Right atrium auricular region (tissue), 2 donors: ENCODE measurements around the gene MAP2K5. TPM values are rescaled to one million over a fixed set of nuclear protein-coding genes. Genes with fewer than 3 reads are reported as not detected.
"Not testable (repeated sequence)": the region's sequence is repeated elsewhere in the genome, so short reads cannot be mapped to it uniquely, and the experiment has no call there.

ENCODE experiments used
- DNase-seq: peaks from one replicate; pipeline ENCODE4 v3.0.0-alpha.2; 2019; ENCODE audit warnings: low spot score
- H3K27ac ChIP-seq, 2 donors: fragments of 200-600 bp; sonication (generic); 1 replicate in 1 of 2; 2 replicates in 1 of 2; pipeline ENCODE4 v1.5.1; 2016 to 2019
- H3K27me3 ChIP-seq, 2 donors: fragments of 200-600 bp; sonication (generic); one replicate each; pipeline versions ENCODE4 v1.5.1 to v1.6.0; 2017 to 2019
- H3K36me3 ChIP-seq: fragments of 200-600 bp; sonication (generic); one replicate; pipeline ENCODE4 v1.5.1; 2016
- H3K4me1 ChIP-seq, 2 donors: fragments of 200-600 bp; sonication (generic); one replicate each; pipeline versions ENCODE4 v1.5.1 to v1.6.0; 2017 to 2019
- H3K4me3 ChIP-seq, 2 donors: fragments of 200-600 bp; sonication (generic); 1 replicate in 1 of 2; 2 replicates in 1 of 2; pipeline ENCODE4 v1.5.1; 2017 to 2019; ENCODE audit warnings: mild to moderate bottlenecking in 1 of 2, moderate library complexity in 1 of 2
- H3K9me3 ChIP-seq, 2 donors: fragments of 200-600 bp; sonication (generic); one replicate each; pipeline ENCODE4 v1.5.1; 2019
- CTCF ChIP-seq, 2 donors: fragments of 200-600 bp; sonication (generic); IDR thresholded peaks; one replicate each; pipeline ENCODE4 v1.5.1; 2019; ENCODE audit warnings: antibody characterized with exemption in 2 of 2
- total RNA-seq, 2 donors: library from RNA; depleted of rRNA; stranded (reverse); fragments of >200 nt; gene quantifications; one replicate each; pipeline ENCODE4 v1.1.0, GENCODE V29; 2016

MAP2K5 gene
- total RNA-seq, 2 donors from 2014 or later: 5.8 to 6.7 TPM

- TF ChIP-seq CTCF (IDR thresholded peaks at IDR 0.05): no peak
- no peaks in the 10 kb centered on the region for H3K9me3 ChIP-seq
- H3K27me3 ChIP-seq: no peaks in the 10 kb centered on the region
- H3K27ac ChIP-seq: no peak overlapping the region
- peaks cover 4% of the 10 kb centered on the region for H3K36me3 ChIP-seq
- H3K4me3 ChIP-seq: no peak overlapping the region
- DNase-seq: no peak
- no peaks in the 10 kb centered on the region for H3K4me1 ChIP-seq
Observed at GRCh38 chr15:67632261-67632660, 89.8 kb downstream of the MAP2K5 start.

GRCh38 chr15:67635950-67636349 lies 93.4 kb downstream of the MAP2K5 start:
- H3K27ac ChIP-seq, H3K4me1 ChIP-seq, H3K9me3 ChIP-seq, DNase-seq, H3K27me3 ChIP-seq, H3K4me3 ChIP-seq, H3K36me3 ChIP-seq: not testable (repeated sequence)

- TF ChIP-seq CTCF (IDR thresholded peaks at IDR 0.05): no peak
- Histone ChIP-seq H3K9me3 (no peaks in the 10 kb centered on the region), H3K27ac (no peak overlapping the region), H3K4me1 (no peaks in the 10 kb centered on the region), H3K4me3 (no peak overlapping the region), H3K27me3 (no peaks in the 10 kb centered on the region), H3K36me3 (no peaks in the 10 kb centered on the region)
- DNase-seq: no peak
Observed at GRCh38 chr15:67639591-67639990, 97.1 kb downstream of the MAP2K5 start.

- Histone ChIP-seq H3K4me1 (no peaks in the 10 kb centered on the region), H3K27ac (no peak overlapping the region), H3K27me3 (no peaks in the 10 kb centered on the region), H3K36me3 (no peaks in the 10 kb centered on the region), H3K4me3 (no peak overlapping the region), H3K9me3 (no peaks in the 10 kb centered on the region)
- no peak for DNase-seq
- no peak for TF ChIP-seq CTCF (IDR thresholded peaks at IDR 0.05)
Observed at GRCh38 chr15:67641453-67641852, 99.0 kb downstream of the MAP2K5 start.

GRCh38 chr15:67646847-67647246 lies 104.3 kb downstream of the MAP2K5 start:
- H3K27ac ChIP-seq: no peak overlapping the region
- H3K9me3 ChIP-seq: no peaks in the 10 kb centered on the region
- DNase-seq: no peak
- H3K4me3 ChIP-seq: no peak overlapping the region
- peaks cover 9% of the 10 kb centered on the region for H3K36me3 ChIP-seq
- TF ChIP-seq CTCF (IDR thresholded peaks at IDR 0.05): no peak
- H3K27me3 ChIP-seq: no peaks in the 10 kb centered on the region
- no peaks in the 10 kb centered on the region for H3K4me1 ChIP-seq

GRCh38 chr15:67652586-67652985 lies 110.1 kb downstream of the MAP2K5 start:
- no peaks in the 10 kb centered on the region for H3K4me1 ChIP-seq
- H3K4me3 ChIP-seq: no peak overlapping the region
- no peak for DNase-seq
- TF ChIP-seq CTCF (IDR thresholded peaks at IDR 0.05): no peak
- H3K27ac ChIP-seq: no peak overlapping the region
- H3K36me3 ChIP-seq: peaks cover 16% of the 10 kb centered on the region
- H3K9me3 ChIP-seq: peaks cover 0 to 29% of the 10 kb centered on the region in 2 donors
- no peaks in the 10 kb centered on the region for H3K27me3 ChIP-seq
